GM18526 (cell line): ENCODE data around the gene NNMT.

Experiments used
- POLR2A ChIP-seq: IDR thresholded peaks from 3 replicates; pipeline ENCODE4 v1.6.1; 2011; ENCODE audit not compliant: insufficient read length; ENCODE audit errors: extremely low read depth

NNMT gene

DNA sequence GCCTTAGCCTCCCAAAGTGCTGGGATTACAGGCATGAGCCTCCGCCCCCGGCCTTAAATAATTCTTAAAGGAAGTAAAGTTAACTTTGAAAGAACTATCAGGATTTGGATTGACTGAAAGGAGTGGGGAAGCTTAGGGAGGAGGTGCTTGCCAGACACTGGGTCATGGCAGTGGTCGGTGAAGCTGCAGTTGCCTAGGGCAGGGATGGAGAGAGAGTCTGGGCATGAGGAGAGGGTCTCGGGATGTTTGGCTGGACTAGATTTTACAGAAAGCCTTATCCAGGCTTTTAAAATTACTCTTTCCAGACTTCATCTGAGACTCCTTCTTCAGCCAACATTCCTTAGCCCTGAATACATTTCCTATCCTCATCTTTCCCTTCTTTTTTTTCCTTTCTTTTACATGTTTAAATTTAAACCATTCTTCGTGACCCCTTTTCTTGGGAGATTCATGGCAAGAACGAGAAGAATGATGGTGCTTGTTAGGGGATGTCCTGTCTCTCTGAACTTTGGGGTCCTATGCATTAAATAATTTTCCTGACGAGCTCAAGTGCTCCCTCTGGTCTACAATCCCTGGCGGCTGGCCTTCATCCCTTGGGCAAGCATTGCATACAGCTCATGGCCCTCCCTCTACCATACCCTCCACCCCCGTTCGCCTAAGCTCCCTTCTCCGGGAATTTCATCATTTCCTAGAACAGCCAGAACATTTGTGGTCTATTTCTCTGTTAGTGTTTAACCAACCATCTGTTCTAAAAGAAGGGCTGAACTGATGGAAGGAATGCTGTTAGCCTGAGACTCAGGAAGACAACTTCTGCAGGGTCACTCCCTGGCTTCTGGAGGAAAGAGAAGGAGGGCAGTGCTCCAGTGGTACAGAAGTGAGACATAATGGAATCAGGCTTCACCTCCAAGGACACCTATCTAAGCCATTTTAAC, at the start of gene NNMT:
TSS of gene NNMT (plus strand) at position 724 of the 929 bp plus-strand sequence. CDS start at position 882, 158 bp downstream.
- no peak for TF ChIP-seq POLR2A

DNA sequence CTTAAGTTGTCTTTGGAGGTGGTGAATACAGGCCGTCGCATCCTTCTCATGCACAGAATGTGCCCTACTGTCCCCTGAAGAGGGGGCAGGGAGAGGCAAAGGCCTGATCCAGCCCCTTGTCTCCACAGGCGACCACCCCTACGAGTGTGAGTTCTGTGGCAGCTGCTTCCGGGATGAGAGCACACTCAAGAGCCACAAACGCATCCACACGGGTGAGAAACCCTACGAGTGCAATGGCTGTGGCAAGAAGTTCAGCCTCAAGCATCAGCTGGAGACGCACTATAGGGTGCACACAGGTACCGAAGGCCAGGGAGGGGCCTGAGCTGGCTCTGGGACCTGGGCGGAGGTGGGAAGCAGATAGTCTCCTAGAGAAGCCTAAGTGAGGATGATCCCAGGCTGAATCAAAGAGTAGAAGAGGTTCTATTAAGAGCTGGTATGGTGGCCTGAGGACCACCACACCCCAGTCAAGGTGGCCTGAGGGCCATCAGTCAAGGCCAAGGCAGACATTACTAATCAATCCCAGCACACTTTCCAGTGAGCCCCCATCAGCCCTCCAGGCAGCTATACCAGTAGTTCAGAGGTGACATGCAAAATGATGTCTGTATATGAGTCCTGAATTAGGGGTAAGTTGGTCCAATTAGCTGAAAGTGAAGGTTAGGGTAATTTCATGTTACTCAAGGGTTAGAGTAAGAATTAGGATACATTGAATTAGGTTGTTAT, 49.0 kb upstream of the NNMT start:
- TF ChIP-seq POLR2A, result no peak

DNA sequence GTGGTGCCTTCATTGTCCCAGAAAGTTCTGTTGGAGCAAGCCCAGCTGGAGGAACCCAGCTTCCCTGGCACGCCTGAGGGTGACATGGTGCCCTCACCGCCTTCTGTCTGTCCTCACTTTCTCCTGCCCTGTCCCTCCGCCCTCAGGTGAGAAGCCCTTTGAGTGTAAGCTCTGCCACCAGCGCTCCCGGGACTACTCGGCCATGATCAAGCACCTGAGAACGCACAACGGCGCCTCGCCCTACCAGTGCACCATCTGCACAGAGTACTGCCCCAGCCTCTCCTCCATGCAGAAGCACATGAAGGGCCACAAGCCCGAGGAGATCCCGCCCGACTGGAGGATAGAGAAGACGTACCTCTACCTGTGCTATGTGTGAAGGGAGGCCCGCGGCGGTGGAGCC, 46.0 kb upstream of the NNMT start:
- TF ChIP-seq POLR2A, result no peak

DNA sequence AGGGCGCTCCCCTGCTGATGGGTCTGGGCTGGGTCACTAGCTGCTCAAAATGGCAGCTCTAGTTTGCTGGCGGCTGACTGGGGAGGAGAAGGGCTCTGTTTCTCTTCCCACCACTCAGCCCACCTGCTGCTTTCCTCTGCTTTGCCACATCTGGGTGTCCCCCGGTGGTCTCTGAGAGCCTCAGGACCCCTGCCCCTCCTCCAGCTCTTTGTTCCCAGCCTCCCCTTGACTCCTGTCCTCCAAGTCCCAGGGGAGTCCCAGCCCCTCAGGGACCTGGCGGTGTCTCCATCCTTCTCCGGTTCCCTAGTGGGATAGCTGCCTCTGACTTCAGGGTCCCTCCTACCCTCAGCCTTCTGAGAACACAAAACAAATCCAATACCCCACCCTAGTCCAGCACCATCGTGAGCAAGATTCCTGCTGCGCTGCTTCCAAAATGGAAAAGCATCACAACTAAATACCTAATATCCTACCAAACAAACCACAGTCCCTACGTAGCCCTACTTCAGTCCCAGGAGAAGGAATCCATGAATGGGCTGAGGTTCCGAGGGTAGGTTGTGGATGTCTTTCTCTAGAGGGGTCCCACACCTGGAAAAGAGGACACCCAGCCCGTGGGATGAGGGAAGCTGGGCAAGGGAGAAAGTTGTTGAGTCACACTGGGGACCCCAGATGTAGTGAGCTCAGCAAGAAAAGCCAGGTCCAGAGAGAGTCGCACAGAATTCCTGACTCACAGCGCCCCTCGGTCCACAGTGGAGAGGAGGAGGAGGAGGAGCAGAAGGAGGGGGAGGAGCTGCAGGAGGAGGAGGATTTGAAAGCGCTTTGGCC, 45.0 kb upstream of the NNMT start:
- TF ChIP-seq POLR2A, result no peak

DNA sequence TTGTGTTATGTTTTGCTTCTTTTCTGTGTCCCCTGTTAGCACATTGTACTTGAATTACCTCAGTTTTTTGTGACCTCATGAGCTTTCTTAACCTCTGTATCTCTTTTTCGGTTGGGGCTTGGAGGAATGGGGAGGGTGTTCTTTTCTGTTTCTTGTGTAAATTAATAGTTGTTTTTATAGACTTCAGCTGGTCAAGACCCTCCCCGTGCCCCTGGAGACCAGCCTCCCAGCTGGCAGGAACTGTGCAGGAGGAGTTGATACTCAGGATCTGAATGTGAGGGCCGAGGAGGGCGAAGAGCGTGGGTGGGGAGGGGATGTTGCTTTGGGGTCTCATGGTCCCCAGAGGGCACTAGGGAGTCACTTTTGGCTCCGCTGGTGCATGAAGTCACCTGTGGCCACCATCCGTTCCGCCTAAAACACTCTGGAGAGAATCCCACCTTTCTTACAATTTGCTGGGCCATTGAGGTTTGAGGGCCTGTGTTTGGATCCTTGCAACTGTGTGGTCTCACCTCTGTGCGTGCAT, 44.3 kb upstream of the NNMT start:
- TF ChIP-seq POLR2A, result no peak

DNA sequence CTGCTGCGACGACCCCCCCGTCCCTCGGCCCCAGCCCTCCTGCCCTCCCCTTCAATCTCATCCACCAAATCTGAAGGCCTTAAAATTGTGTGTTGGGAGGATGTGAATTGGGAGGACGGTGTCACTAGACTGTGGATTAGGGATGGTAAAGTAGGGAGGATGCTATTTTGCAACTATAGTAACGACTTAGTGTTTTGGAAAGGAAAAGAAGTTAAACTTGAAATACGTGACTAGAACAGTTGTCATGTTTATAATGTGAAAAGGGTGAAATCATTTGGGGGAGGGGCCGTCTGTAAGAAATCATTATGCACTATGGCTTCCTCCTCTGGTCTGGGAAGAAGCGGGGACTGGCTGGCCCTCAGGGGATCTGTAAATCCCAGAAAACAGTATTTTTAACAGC, 43.4 kb upstream of the NNMT start:
- TF ChIP-seq POLR2A, result no peak

DNA sequence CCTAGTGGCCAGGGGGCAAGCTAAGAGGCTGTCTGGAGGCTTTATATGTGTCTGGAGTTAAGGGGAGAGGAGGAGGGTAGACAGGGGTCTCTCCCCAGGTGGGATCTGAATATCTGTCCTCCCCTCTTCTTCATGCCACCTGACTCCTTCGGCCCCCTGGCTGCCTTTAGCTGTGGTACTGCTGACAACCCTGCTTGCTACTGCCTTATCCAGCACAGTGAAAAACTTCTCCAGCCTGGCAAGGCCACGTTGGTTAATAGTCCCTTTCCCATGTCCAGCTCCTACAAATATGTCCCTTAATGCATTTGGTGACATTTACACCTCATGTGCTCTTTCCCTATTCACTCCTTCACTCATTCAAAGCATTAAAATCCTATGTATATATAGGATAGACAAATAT, 42.4 kb upstream of the NNMT start:
- TF ChIP-seq POLR2A, result no peak

DNA sequence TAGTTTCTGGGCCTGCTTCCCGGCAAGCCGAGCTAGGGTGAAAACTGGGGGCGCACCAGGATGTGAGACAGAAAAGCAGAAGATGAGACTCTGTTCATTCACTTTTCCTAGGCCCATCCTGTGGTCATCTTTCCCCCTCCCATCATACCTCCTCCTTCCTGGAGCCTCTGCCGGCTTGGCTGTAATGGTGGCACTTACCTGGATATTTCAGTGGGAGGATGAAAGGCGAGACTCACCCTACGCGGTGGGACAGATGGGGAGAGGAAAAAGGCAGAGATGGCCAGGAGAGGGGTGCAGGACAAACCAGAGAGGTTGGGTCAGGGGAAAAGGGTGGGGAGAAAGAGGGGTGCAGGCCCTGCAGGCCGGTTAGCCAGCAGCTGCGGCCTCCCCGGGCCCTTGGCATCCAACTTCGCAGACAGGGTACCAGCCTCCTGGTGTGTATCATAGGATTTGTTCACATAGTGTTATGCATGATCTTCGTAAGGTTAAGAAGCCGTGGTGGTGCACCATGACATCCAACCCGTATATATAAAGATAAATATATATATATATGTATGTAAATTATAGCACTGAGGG, 41.5 kb upstream of the NNMT start:
- TF ChIP-seq POLR2A, result no peak

DNA sequence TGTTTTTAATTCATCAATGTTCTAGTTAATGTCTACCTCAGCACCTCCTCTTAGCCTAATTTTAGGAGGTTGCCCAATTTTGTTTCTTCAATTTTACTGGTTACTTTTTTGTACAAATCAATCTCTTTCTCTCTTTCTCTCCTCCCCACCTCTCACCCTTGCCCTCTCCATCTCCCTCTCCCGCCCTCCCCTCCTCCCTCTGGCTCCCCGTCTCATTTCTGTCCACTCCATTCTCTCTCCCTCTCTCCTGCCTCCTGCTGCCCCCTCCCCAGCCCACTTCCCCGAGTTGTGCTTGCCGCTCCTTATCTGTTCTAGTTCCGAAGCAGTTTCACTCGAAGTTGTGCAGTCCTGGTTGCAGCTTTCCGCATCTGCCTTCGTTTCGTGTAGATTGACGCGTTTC, 40.9 kb upstream of the NNMT start:
- TF ChIP-seq POLR2A, result no peak

DNA sequence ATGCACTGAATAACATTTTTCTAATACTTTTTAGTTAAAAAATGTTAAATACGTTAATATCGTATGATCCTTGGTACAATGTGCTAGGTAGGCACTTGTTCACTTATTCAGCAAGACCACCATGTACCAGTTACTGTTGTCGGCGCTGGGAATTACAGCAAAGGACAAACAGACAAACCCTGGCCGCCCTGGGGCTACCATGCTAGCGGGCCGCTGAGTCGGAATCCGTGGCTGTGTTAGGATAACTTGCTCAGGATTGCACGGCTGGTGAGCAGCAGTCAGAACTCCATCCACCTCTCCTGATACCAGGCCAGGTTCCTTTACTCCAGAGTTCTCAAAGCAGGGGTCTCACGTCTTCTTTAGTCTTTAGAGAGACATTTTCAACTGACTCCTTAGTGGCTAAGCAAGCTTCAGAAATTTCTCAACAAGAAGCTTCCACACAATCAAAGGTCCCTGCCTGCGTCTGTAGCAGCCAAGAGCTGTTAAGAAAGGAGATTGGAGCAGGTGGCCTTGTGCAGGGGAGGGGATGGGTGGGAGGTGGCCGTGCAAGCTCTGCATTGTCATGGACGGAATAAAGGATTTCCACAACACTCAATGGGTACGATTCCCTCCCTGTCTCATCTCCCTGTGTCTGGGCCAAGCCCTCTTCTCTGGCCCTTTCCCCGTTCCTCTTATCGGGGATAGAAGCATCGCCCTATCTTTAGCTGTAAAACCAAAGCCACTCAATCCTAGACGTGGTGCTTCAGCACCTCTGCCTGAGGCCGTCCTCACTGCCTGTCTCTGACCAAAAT, 39.8 kb upstream of the NNMT start:
- TF ChIP-seq POLR2A, result no peak

DNA sequence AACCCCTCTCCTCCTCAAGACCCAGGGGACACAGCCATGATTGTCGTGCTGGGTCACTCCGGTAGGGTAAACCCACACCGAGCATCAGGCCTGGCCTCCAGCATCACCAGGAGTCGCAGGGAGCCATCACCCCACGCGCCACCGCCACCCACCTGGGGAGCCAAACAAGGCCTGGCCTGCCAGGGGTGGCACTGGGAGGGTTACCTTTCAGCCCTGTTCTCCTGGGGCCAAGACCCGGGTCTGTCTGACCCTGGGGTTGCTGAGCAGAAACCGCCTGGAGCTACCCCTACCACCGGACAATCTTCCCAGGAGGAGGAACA, 39.3 kb upstream of the NNMT start:
- TF ChIP-seq POLR2A, result no peak

DNA sequence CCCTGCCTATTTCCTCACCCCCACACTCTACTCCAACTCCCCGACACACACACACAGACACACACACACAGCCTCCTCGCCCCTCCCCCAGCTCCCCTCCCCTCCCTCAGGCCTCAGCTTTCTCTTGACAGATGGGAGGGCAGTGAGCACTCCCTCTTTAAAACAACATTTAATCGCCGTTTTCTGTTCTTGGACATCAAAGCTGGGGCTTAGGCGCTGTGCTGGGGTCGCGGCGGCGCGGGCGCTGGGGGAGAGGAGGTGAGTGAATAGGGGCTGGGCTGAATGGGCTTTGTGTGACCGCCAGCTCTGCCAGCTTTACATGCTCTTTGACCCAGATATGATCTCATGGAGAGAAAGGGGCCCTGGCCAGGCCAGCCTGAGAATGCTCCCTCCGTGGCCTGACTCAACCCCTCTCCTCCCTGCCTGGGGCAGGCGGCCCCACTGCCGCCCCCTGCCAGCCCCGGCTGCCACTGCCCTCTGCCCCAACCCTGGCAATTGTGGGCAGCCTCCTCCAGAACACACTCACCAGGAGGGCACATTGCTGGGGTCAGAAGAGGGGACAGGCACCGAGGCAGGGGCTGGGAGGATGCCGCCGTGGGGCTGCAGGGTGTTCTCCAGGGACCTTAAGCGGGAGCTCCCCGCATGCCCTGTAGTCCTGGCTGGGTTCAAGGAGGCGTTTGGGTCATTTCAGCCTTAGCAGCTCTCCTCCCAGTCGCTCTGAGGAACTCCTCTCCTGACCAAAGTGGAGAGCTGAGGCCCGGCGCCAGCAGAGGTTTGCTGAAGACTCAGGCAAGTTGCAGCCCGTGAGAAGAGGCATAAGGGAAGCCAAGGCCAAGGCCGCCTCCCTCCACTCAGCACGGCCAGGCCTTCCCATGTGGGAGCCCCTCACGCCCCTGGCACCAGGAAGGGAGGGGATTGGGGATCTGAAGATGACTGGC, 38.3 kb upstream of the NNMT start:
- no peak for TF ChIP-seq POLR2A

DNA sequence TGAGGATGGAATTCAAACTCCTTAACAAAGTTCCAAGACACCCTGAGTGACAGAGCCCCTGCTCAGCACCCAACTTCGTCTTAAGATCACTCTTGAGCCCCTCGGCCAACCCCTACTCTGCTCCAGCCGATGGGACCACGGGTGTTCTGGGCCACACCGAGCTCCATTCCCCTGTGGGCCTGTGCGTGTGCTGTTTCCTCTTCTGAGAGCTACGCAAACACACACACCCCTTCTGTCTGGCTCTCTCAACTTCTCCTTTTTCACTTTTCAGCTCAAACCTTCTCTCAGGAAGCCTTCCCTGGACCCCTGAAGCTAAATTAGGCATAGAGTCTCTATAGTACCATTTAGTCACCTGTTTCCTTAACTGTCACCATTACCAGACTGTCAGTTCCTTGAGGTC, 37.5 kb upstream of the NNMT start:
- no peak for TF ChIP-seq POLR2A
